H9 (cell line): ENCODE data around the gene PDXK. TPM values are rescaled to one million over a fixed set of nuclear protein-coding genes. Genes with fewer than 3 reads are reported as not detected.

Source experiments
- DNase-seq: peaks from one replicate; pipeline ENCODE4 v3.0.0-alpha.2; 2017
- H2AFZ ChIP-seq: one replicate; pipeline ENCODE4 v1.6.1; 2013; ENCODE audit warnings: mild to moderate bottlenecking, low read length, control low read depth, moderate library complexity
- H2AK5ac ChIP-seq: 2 replicates; pipeline ENCODE4 v1.6.1; 2013; ENCODE audit warnings: low read length, control low read depth, mixed read lengths; ENCODE audit not compliant: insufficient read length
- H2BK120ac ChIP-seq: one replicate; pipeline ENCODE4 v1.6.1; 2013; ENCODE audit warnings: low read depth, mild to moderate bottlenecking, low read length, control low read depth, inconsistent platforms; ENCODE audit not compliant: poor library complexity, severe bottlenecking
- H2BK12ac ChIP-seq: 2 replicates; pipeline ENCODE4 v1.6.1; 2013; ENCODE audit warnings: low read length, control low read depth, mixed read lengths, low read depth; ENCODE audit not compliant: insufficient read length
- H2BK15ac ChIP-seq: 2 replicates; pipeline ENCODE4 v1.6.1; 2013; ENCODE audit warnings: low read depth, low read length, control low read depth
- H2BK20ac ChIP-seq: one replicate; pipeline ENCODE4 v1.6.1; 2013; ENCODE audit warnings: low read depth, mild to moderate bottlenecking, low read length, control low read depth, inconsistent platforms; ENCODE audit not compliant: poor library complexity, severe bottlenecking
- H2BK5ac ChIP-seq: 2 replicates; pipeline ENCODE4 v1.6.1; 2013; ENCODE audit warnings: low read length, control low read depth, mixed read lengths; ENCODE audit not compliant: insufficient read length
- H3K14ac ChIP-seq: 2 replicates; pipeline ENCODE4 v1.6.1; 2013; ENCODE audit warnings: low read length, control low read depth; ENCODE audit not compliant: insufficient read depth
- H3K18ac ChIP-seq: 2 replicates; pipeline ENCODE4 v1.6.1; 2013; ENCODE audit warnings: low read depth, mild to moderate bottlenecking, mixed read lengths, low read length, control low read depth; ENCODE audit not compliant: insufficient read length
- H3K23ac ChIP-seq: 2 replicates; pipeline ENCODE4 v1.6.1; 2013; ENCODE audit warnings: low read length, control low read depth, mixed read lengths, low read depth; ENCODE audit not compliant: insufficient read length
- H3K23me2 ChIP-seq: 2 replicates; pipeline ENCODE4 v1.6.1; 2013; ENCODE audit warnings: low read depth, mild to moderate bottlenecking, mixed read lengths, low read length, control low read depth; ENCODE audit not compliant: insufficient read length, poor library complexity, severe bottlenecking
- H3K27ac ChIP-seq: 2 replicates; pipeline ENCODE4 v1.5.1; 2013; ENCODE audit warnings: low read length, control low read depth, mixed read lengths, low read depth; ENCODE audit not compliant: insufficient read length
- H3K27me3 ChIP-seq: 2 replicates; pipeline ENCODE4 v1.6.1; 2013; ENCODE audit warnings: low read length, control low read depth, inconsistent platforms; ENCODE audit not compliant: insufficient read depth
- H3K4ac ChIP-seq: 2 replicates; pipeline ENCODE4 v1.6.1; 2013; ENCODE audit warnings: low read depth, mild to moderate bottlenecking, control low read depth, inconsistent platforms, low read length, moderate library complexity
- H3K4me1 ChIP-seq: 2 replicates; pipeline ENCODE4 v1.6.1; 2013; ENCODE audit warnings: low read length, control low read depth, inconsistent platforms; ENCODE audit not compliant: insufficient read depth
- H3K4me2 ChIP-seq: 2 replicates; pipeline ENCODE4 v1.6.1; 2013; ENCODE audit warnings: low read length, control low read depth, mixed read lengths; ENCODE audit not compliant: insufficient read length, insufficient read depth
- H3K56ac ChIP-seq: 2 replicates; pipeline ENCODE4 v1.6.1; 2013; ENCODE audit warnings: low read depth, mild to moderate bottlenecking, mixed read lengths, low read length, control low read depth; ENCODE audit not compliant: insufficient read length
- H3K79me1 ChIP-seq: 2 replicates; pipeline ENCODE4 v1.6.1; 2013; ENCODE audit warnings: low read depth, mild to moderate bottlenecking, moderate library complexity, low read length, control low read depth, inconsistent platforms; ENCODE audit not compliant: insufficient read depth, poor library complexity, severe bottlenecking
- H3K79me2 ChIP-seq: 2 replicates; pipeline ENCODE4 v1.6.1; 2013; ENCODE audit warnings: low read length, control low read depth, inconsistent platforms; ENCODE audit not compliant: insufficient read depth
- H3K9ac ChIP-seq: 2 replicates; pipeline ENCODE4 v1.6.1; 2013; ENCODE audit warnings: low read length, control low read depth, mixed read lengths; ENCODE audit not compliant: insufficient read length; ENCODE audit errors: extremely low read depth
- H3K9me3 ChIP-seq: one replicate; pipeline ENCODE4 v1.6.1; 2013; ENCODE audit warnings: low read depth, low read length, inconsistent platforms; ENCODE audit not compliant: control insufficient read depth
- H3T11ph ChIP-seq: one replicate; pipeline ENCODE4 v1.6.1; 2013; ENCODE audit warnings: mild to moderate bottlenecking, low read length, control low read depth, inconsistent platforms
- H4K20me1 ChIP-seq: one replicate; pipeline ENCODE4 v1.6.1; 2013; ENCODE audit not compliant: control insufficient read depth, insufficient read length, insufficient read depth
- H4K5ac ChIP-seq: 2 replicates; pipeline ENCODE4 v1.6.1; 2013; ENCODE audit warnings: low read depth, mild to moderate bottlenecking, mixed read lengths, low read length, control low read depth; ENCODE audit not compliant: insufficient read length
- H4K8ac ChIP-seq: replicated peaks from 2 replicates; pipeline ENCODE4 v1.6.1; 2013; ENCODE audit warnings: low read length, control low read depth, mixed read lengths, low read depth; ENCODE audit not compliant: insufficient read length
- H4K91ac ChIP-seq: 2 replicates; pipeline ENCODE4 v1.6.1; 2013; ENCODE audit warnings: low read depth, mild to moderate bottlenecking, moderate library complexity, mixed read lengths, low read length, control low read depth; ENCODE audit not compliant: insufficient read length
- H3K27ac Mint-ChIP-seq, 3 experiments: 2 replicates in 2 of 3; 3 replicates in 1 of 3; pipeline ENCODE4 v1.8.0; 2020 to 2021; ENCODE audit warnings: mixed read lengths in 3 of 3, mild to moderate bottlenecking in 1 of 3, moderate library complexity in 1 of 3
- H3K27me3 Mint-ChIP-seq: 2 replicates; pipeline ENCODE4 v1.8.0; 2021; ENCODE audit warnings: low read depth, mild to moderate bottlenecking, moderate library complexity, mixed read lengths
- H3K36me3 Mint-ChIP-seq, 3 experiments: 2 replicates in 2 of 3; 3 replicates in 1 of 3; pipeline ENCODE4 v1.8.0; 2020 to 2021; ENCODE audit warnings: low read depth in 3 of 3, mixed read lengths in 3 of 3; ENCODE audit not compliant: insufficient read depth in 1 of 3
- H3K4me1 Mint-ChIP-seq, 2 experiments: 2 replicates each; pipeline ENCODE4 v1.8.0; 2020; ENCODE audit warnings: mixed read lengths in 2 of 2
- H3K4me3 Mint-ChIP-seq, 2 experiments: 2 replicates in 1 of 2; 3 replicates in 1 of 2; pipeline ENCODE4 v1.8.0; 2020 to 2021; ENCODE audit warnings: mild to moderate bottlenecking in 2 of 2, mixed read lengths in 2 of 2, moderate library complexity in 1 of 2
- H3K9me3 Mint-ChIP-seq, 2 experiments: 2 replicates in 1 of 2; 3 replicates in 1 of 2; pipeline ENCODE4 v1.8.0; 2020; ENCODE audit warnings: mild to moderate bottlenecking in 2 of 2, mixed read lengths in 2 of 2, moderate library complexity in 1 of 2
- CTCF ChIP-seq: fragments of 200-600 bp; sonication (generic); conservative IDR thresholded peaks from 3 replicates; pipeline ENCODE4 v1.8.0; 2021; ENCODE audit warnings: antibody characterized with exemption, mild to moderate bottlenecking
- WGBS: extraction: QIAGEN DNeasy Blood & Tissue Kit; methylation state at CpG from one replicate; pipeline ENCODE4 v1.1.7; 2013; ENCODE audit warnings: missing lambda C conversion rate, low lambda C conversion rate, mixed read lengths; ENCODE audit not compliant: insufficient read length; ENCODE audit errors: extremely low coverage; 5-methylcytosine and 5-hydroxymethylcytosine counted together
- total RNA-seq: library from RNA; stranded (reverse); gene quantifications from 2 replicates; pipeline ENCODE4 v1.2.1, GENCODE V29; 2021

PDXK gene
- total RNA-seq, 1 experiment from 2014 or later = 109 TPM

GRCh38 chr21:43785134-43785533 is 66.2 kb downstream of the PDXK start:
- Histone ChIP-seq H3K9me3 (no peaks in the 10 kb centered on the region), H2BK20ac (no peak overlapping the region), H3K23me2 (peaks cover 7% of the 10 kb centered on the region), H3K4ac (no peak overlapping the region), H3K4me2 (no peak overlapping the region), H3K79me2 (peaks cover 4% of the 10 kb centered on the region; the same call in 1 of the 2 replicates), H3K56ac (no peak overlapping the region), H3K14ac (no peak overlapping the region), H3K27ac (no peak overlapping the region), H4K5ac (no peak overlapping the region), H3K27me3 (no peaks in the 10 kb centered on the region), H2BK120ac (no peak overlapping the region), H4K91ac (no peak overlapping the region), H4K8ac (no peak overlapping the region), H3K18ac (no peak overlapping the region), H3K79me1 (peaks cover 3% of the 10 kb centered on the region), H2AK5ac (no peak overlapping the region), H2AFZ (no peak overlapping the region), H4K20me1 (no peaks in the 10 kb centered on the region), H2BK15ac (no peak overlapping the region), H2BK5ac (no peak overlapping the region), H3K23ac (no peak overlapping the region), H3T11ph (no peak overlapping the region), H3K9ac (no peak overlapping the region), H3K4me1 (no peaks in the 10 kb centered on the region), H2BK12ac (no peak overlapping the region)
- peaks cover 3% of the 10 kb centered on the region in 2 experiments; a peak in 3 of 5 replicates for H3K9me3 Mint-ChIP-seq
- TF ChIP-seq CTCF = no peak
- no peak overlapping the region for H3K4me3 Mint-ChIP-seq
- H3K36me3 Mint-ChIP-seq = peaks cover 0 to 5% (median 3%) of the 10 kb centered on the region in 3 experiments; a peak in 4 of 7 replicates
- no peak for DNase-seq
- no peak overlapping the region for H3K27ac Mint-ChIP-seq
- no CpG with 5 or more reads among the region's 3 CpGs for WGBS
- peaks cover 2 to 5% of the 10 kb centered on the region in 2 experiments for H3K4me1 Mint-ChIP-seq
- H3K27me3 Mint-ChIP-seq = peaks cover 2% of the 10 kb centered on the region
